Right lobe of liver (tissue), 4 donors: ENCODE data around the gene PMFBP1.

Experiments
- CTCF ChIP-seq, 4 donors: fragments of 200-600 bp in 3 of 4; fragments of 450-650 bp in 1 of 4; IDR thresholded peaks; one replicate each; pipeline versions ENCODE4 v1.5.1 to v1.8.0; 2016 to 2022; ENCODE audit warnings: antibody characterized with exemption in 4 of 4, mild to moderate bottlenecking in 2 of 4
- POLR2A ChIP-seq: fragments of 450-650 bp; IDR thresholded peaks from one replicate; pipeline ENCODE4 v1.6.1; 2017; ENCODE audit warnings: antibody characterized with exemption, mild to moderate bottlenecking
- donor health status: DM: no; HTN: no; CAD: no.
- donor health status: DM: no; HTN: no; CAD: no.
- donor health status: DM: no; HTN: yes; CAD: no.

- TF ChIP-seq CTCF (IDR thresholded peaks at IDR 0.05) (no peak), POLR2A (no peak)
Observed at GRCh38 chr16:72104905-72105304, 67.0 kb downstream of the PMFBP1 start.
